AG04450 (cell line): ENCODE measurements around the gene SCN10A. TPM values are rescaled to one million over a fixed set of nuclear protein-coding genes. Genes with fewer than 3 reads are reported as not detected.

Experiments
- CTCF ChIA-PET: fragments of 300-600, 350-600 bp; formaldehyde crosslinking; extraction: SDS; loops from one replicate; lab custom pipeline; 2022; ENCODE audit warnings: antibody characterized with exemption, inconsistent platforms; lab: Charles Lee
- POLR2A ChIA-PET: fragments of 350-600 bp; formaldehyde crosslinking; extraction: SDS; loops from one replicate; lab custom pipeline; 2021; ENCODE audit warnings: antibody characterized with exemption, inconsistent platforms; lab: Yijun Ruan, JAX
- DNase-seq: peaks from one replicate; pipeline ENCODE4 v3.0.0-alpha.2; 2011; ENCODE audit warnings: low read depth, low spot score
- H3K27ac ChIP-seq: one replicate; pipeline ENCODE4 v1.5.1; 2012; ENCODE audit warnings: low read depth, low read length, control low read depth
- H3K27me3 ChIP-seq: one replicate; pipeline ENCODE4 v1.6.0; 2012; ENCODE audit warnings: low read length; ENCODE audit not compliant: control insufficient read depth, insufficient read depth
- H3K4me3 ChIP-seq: 2 replicates; pipeline ENCODE4 v1.5.1; 2011; ENCODE audit warnings: mild to moderate bottlenecking, low read depth, low read length, control low read depth
- H3K9me3 ChIP-seq: 2 replicates; pipeline ENCODE4 v1.5.1; 2012; ENCODE audit warnings: low read length; ENCODE audit not compliant: control insufficient read depth, insufficient read depth
- polyA plus RNA-seq: library from polyadenylated mRNA; depleted of rRNA; stranded (reverse); fragments of >200 nt; gene quantifications from 2 replicates; pipeline ENCODE4 v1.2.3, GENCODE V29; 2011; rRNA removed
- TF ChIP-seq, protein P1 (sequence below): IDR thresholded peaks from 2 replicates; pipeline ENCODE4 v1.5.1; 2011; ENCODE audit warnings: low read depth, low read length, control low read depth, inconsistent platforms

SCN10A gene
- polyA plus RNA-seq, 1 experiment: not detected

- DNase-seq: no peak
- H3K9me3 ChIP-seq: no peaks in the 10 kb centered on the region
- peaks cover 31% of the 10 kb centered on the region for H3K27me3 ChIP-seq
- H3K27ac ChIP-seq: no peak overlapping the region
- TF ChIP-seq, protein P1, sequence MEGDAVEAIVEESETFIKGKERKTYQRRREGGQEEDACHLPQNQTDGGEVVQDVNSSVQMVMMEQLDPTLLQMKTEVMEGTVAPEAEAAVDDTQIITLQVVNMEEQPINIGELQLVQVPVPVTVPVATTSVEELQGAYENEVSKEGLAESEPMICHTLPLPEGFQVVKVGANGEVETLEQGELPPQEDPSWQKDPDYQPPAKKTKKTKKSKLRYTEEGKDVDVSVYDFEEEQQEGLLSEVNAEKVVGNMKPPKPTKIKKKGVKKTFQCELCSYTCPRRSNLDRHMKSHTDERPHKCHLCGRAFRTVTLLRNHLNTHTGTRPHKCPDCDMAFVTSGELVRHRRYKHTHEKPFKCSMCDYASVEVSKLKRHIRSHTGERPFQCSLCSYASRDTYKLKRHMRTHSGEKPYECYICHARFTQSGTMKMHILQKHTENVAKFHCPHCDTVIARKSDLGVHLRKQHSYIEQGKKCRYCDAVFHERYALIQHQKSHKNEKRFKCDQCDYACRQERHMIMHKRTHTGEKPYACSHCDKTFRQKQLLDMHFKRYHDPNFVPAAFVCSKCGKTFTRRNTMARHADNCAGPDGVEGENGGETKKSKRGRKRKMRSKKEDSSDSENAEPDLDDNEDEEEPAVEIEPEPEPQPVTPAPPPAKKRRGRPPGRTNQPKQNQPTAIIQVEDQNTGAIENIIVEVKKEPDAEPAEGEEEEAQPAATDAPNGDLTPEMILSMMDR: no peak
- H3K4me3 ChIP-seq: peak overlapping the region; percentile 57
- POLR2A ChIA-PET: no interaction called here
- CTCF ChIA-PET: interaction anchor here (1.0 kb wide), 1 partner anchor 127 kb away, joined by 3 read pairs; no protein-coding TSS in a partner anchor
Observed at GRCh38 chr3:38648659-38649499, 167.1 kb downstream of the SCN10A start.

DNA sequence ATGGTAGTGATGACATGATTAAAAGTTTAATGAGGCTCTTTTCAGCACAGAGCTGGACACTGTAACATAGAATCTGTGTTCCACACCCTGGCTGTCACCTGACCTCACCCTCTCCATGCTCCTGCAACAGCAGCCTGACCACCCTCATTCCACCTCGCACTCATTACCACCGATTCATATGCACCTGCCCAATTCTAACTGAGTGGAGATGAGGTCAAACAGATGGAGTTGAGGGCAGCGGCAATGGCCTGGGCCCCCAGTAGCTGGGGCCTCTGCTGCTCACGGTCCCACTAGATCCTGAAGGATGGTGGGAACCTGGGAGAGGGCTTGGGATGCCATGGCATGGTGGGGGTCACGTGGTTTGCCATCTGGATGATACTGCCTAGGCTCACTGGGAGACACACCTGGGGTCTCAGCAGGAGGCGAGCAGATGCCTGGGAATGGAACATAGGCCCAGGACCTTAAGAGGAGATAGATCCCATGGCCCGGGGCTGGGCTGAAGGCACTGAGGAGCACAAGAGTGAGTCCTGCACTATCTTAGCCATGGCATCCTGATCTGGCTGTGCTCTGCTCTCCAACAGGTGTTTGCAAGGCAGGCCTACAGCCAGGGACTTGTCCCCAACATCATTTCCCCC is 167.9 kb downstream of the SCN10A start:
- Histone ChIP-seq H3K4me3 (no peak overlapping the region), H3K27ac (no peak overlapping the region), H3K9me3 (no peaks in the 10 kb centered on the region), H3K27me3 (peaks cover 29% of the 10 kb centered on the region)
- ChIA-PET POLR2A (no interaction called here), CTCF (interaction anchor here (0.9 to 4.5 kb wide), 6 partner anchors 8 to 382 kb away, joined by 3 to 38 read pairs (median 7); no protein-coding TSS in a partner anchor)
- TF ChIP-seq, protein P1: no peak
- no peak for DNase-seq

GRCh38 chr3:38647217-38647970 is 168.6 kb downstream of the SCN10A start:
- POLR2A ChIA-PET: no interaction called here
- H3K4me3 ChIP-seq: no peak overlapping the region
- no peak for DNase-seq
- H3K9me3 ChIP-seq: no peaks in the 10 kb centered on the region
- no peak overlapping the region for H3K27ac ChIP-seq
- CTCF ChIA-PET: interaction anchor here (0.9 to 4.5 kb wide), 11 partner anchors 9 to 383 kb away, joined by 3 to 38 read pairs (median 5); no protein-coding TSS in a partner anchor
- TF ChIP-seq, protein P1: no peak
- peaks cover 25% of the 10 kb centered on the region for H3K27me3 ChIP-seq

Other genes starting within 250 kb of the SCN10A start
- 0.63 and 1.4 TPM in 2 replicates for gene SCN5A, start 166.5 kb downstream of the SCN10A start, polyA plus RNA-seq
- 0.05 TPM in 2 replicates for gene SCN11A, start 235.7 kb upstream of the SCN10A start, polyA plus RNA-seq
- 35.0 and 42.1 TPM in 2 replicates for gene WDR48, start 235.8 kb upstream of the SCN10A start, polyA plus RNA-seq